Gastrocnemius medialis (tissue), 4 donors: Measurements from ENCODE around the gene GIGYF2. TPM values are rescaled to one million over a fixed set of nuclear protein-coding genes. Genes with fewer than 3 reads are reported as not detected.

Source experiments
- ATAC-seq, 2 donors: fragments of 150-250 bp; one replicate each; pipeline ENCODE4 v1.9.1; 2016
- DNase-seq, 2 donors: peaks; one replicate each; pipeline ENCODE4 v3.0.0-alpha.2; 2019
- H3K27ac ChIP-seq, 4 donors: fragments of 200-600 bp; sonication (generic); 1 replicate in 1 of 4; 2 replicates in 3 of 4; pipeline ENCODE4 v1.5.1; 2016 to 2018; ENCODE audit warnings: mild to moderate bottlenecking in 2 of 4, moderate library complexity in 1 of 4
- H3K27me3 ChIP-seq, 3 donors: fragments of 200-600 bp; sonication (generic) in 2 of 3; 1 replicate in 1 of 3; 2 replicates in 2 of 3; pipeline versions ENCODE4 v1.5.1 to v1.6.0; 2016 to 2019; ENCODE audit warnings: mild to moderate bottlenecking in 1 of 3, moderate library complexity in 1 of 3
- H3K36me3 ChIP-seq, 2 donors: fragments of 200-600 bp; sonication (generic) in 1 of 2; one replicate each; pipeline ENCODE4 v1.5.1; 2017 to 2018
- H3K4me1 ChIP-seq, 2 donors: fragments of 200-600 bp; sonication (generic) in 1 of 2; one replicate each; pipeline ENCODE4 v1.5.1; 2016 to 2017; ENCODE audit warnings: mild to moderate bottlenecking in 2 of 2
- H3K4me3 ChIP-seq, 4 donors: fragments of 200-600 bp; sonication (generic) in 3 of 4; 1 replicate in 1 of 4; 2 replicates in 3 of 4; pipeline ENCODE4 v1.5.1; 2016 to 2019; ENCODE audit warnings: mild to moderate bottlenecking in 2 of 4
- H3K9me3 ChIP-seq, 3 donors: fragments of 200-600 bp; sonication (generic) in 2 of 3; 1 replicate in 1 of 3; 2 replicates in 2 of 3; pipeline ENCODE4 v1.5.1; 2016 to 2019
- CTCF ChIP-seq, 5 experiments: fragments of 450-650 bp in 3 of 5; fragments of 200-600 bp in 2 of 5; sonication (generic) in 2 of 5; IDR thresholded peaks in 4 of 5; conservative IDR thresholded peaks in 1 of 5; 1 replicate in 4 of 5; 2 replicates in 1 of 5; pipeline ENCODE4 v1.5.1; 2016 to 2019; ENCODE audit warnings: antibody characterized with exemption in 5 of 5, mild to moderate bottlenecking in 3 of 5, moderate library complexity in 3 of 5
- POLR2A ChIP-seq, 2 donors: fragments of 450-650 bp; IDR thresholded peaks; one replicate each; pipeline ENCODE4 v1.6.1; 2017; ENCODE audit warnings: antibody characterized with exemption in 2 of 2, mild to moderate bottlenecking in 2 of 2, moderate library complexity in 2 of 2
- in situ Hi-C, 4 donors: fragments of 200-750 bp; cut with MboI; loops; one replicate each; pipeline versions ENCODE4 v1.15.0 to v1.8.0; 2017; ENCODE audit warnings: low sequenced_read_pairs in 4 of 4
- intact Hi-C: fragments of 100-400 bp; cut with DNase I; formaldehyde crosslinking; loops from one replicate; pipeline ENCODE4 v1.15.1; 2023; ENCODE audit warnings: low total_unique reads
- total RNA-seq, 4 donors: library from RNA; depleted of rRNA; stranded (reverse); fragments of >200 nt; gene quantifications; one replicate each; pipeline versions ENCODE4 v1.1.0 to v1.2.3, GENCODE V29; 2016

GIGYF2 gene
- total RNA-seq, 4 donors from 2014 or later, result 55.7 to 87.8 (median 66.1) TPM

DNA sequence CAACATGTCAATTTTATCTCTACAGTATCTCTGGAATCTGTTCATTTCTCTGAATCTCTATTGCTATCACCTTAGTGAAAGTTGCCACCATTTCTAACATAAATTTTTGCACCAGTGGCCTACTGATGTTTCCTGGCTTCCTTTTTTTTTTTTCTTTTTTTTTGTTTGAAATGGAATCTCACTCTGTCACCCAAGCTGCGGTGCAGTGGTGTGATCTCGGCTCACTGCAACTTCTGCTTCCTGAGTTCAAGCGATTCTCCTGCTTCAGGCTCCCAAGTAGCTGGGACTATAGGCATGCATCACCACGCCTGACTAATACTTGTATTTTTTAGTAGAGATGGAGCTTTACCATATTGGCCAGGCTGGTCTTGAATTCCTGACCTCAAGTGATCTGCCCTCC, 44.2 kb downstream of the GIGYF2 start:
- intact Hi-C loops, result no loop called here

DNA sequence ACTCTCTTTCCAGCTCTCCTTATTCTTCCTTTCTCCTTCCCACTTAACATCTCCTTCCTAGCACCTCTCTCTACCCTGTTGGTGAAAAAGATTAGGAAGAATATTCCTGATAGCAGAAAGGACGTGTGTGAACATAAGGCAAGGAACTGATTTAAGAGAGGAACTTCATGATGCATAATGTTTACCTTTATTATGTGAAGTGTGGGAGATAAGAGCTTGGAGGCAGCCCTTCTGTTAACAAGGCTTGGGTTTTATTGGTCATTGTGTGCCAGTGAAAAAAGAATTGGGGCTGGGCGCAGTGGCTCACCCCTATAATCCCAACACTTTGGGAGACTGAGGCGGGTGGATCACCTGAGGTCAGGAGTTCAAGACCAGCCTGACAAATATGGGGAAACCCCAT, 44.8 kb downstream of the GIGYF2 start:
- no peak overlapping the region for H3K4me3 ChIP-seq
- no peak for DNase-seq
- no peaks in the 10 kb centered on the region for H3K27me3 ChIP-seq
- no peak for ATAC-seq
- H3K4me1 ChIP-seq, result peaks cover 0 to 4% of the 10 kb centered on the region in 2 donors
- H3K27ac ChIP-seq, result no peak overlapping the region
- H3K36me3 ChIP-seq, result peaks cover 0 to 14% of the 10 kb centered on the region in 2 donors
- intact Hi-C loops, result no loop called here
- in situ Hi-C loops, result no loop called here
- H3K9me3 ChIP-seq, result no peaks in the 10 kb centered on the region
- TF ChIP-seq CTCF (IDR thresholded peaks at IDR 0.05 in 4 of 5, conservative IDR thresholded peaks at IDR 0.05 in 1 of 5), result no peak
- no peak for TF ChIP-seq POLR2A (IDR thresholded peaks at IDR 0.05)

More for the DNA sequence above, 44.2 kb downstream of the GIGYF2 start:
- Histone ChIP-seq H3K9me3 (no peaks in the 10 kb centered on the region), H3K4me1 (peaks cover 0 to 4% of the 10 kb centered on the region in 2 donors), H3K36me3 (peaks cover 0 to 14% of the 10 kb centered on the region in 2 donors), H3K27ac (no peak overlapping the region), H3K27me3 (no peaks in the 10 kb centered on the region), H3K4me3 (no peak overlapping the region)
- in situ Hi-C loops, result no loop called here
- no peak for ATAC-seq
- DNase-seq, result no peak
- TF ChIP-seq POLR2A (IDR thresholded peaks at IDR 0.05) (no peak), CTCF (IDR thresholded peaks at IDR 0.05 in 4 of 5, conservative IDR thresholded peaks at IDR 0.05 in 1 of 5) (no peak)

DNA sequence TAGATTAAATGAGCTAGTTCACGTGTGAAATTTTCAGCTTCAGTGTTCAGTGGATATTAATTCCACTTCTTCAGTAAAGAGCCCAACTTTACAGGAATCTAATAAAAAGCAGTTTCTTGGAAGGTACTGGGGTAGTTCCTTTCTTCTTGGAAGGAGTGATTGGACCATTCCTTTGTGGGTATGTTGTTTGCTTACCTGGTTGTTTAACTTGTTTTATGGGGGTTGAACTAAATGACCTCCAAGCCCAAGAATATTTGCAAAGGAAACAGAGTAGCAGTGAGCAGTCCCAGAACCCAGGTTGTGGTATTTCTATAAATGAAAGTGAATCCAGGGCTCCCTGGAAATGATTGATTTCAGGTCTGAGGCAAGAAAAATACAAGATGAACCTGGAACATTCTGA, 47.8 kb downstream of the GIGYF2 start:
- Histone ChIP-seq H3K4me3 (no peak overlapping the region), H3K36me3 (peaks cover 0 to 32% of the 10 kb centered on the region in 2 donors), H3K9me3 (no peaks in the 10 kb centered on the region), H3K4me1 (peaks cover 0 to 4% of the 10 kb centered on the region in 2 donors), H3K27me3 (no peaks in the 10 kb centered on the region), H3K27ac (no peak overlapping the region)
- ATAC-seq (no peak), DNase-seq (no peak)
- in situ Hi-C loops, result no loop called here
- intact Hi-C loops, result no loop called here
- TF ChIP-seq POLR2A (IDR thresholded peaks at IDR 0.05) (no peak), CTCF (IDR thresholded peaks at IDR 0.05 in 4 of 5, conservative IDR thresholded peaks at IDR 0.05 in 1 of 5) (no peak)

DNA sequence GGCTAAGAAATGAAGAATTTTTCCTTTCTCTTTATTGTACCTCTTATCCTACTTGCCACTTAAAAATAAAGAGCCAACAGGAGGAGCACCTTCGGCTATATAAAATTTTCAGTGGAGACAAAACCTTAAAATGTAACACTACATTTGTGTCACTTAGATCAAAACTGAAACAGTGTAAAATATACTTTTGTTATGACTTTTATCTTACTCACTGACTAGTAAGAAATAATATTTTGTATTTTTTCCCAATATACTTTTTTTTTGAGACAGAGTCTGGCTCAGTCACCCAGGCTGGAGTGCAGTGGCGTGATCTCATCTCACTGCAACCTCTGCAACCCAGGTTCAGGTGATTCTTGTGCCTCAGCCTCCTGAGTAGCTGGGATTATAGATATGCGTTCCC, 50.9 kb downstream of the GIGYF2 start:
- Histone ChIP-seq H3K4me1 (no peaks in the 10 kb centered on the region), H3K36me3 (peaks cover 0 to 50% of the 10 kb centered on the region in 2 donors), H3K9me3 (no peaks in the 10 kb centered on the region), H3K27me3 (no peaks in the 10 kb centered on the region), H3K27ac (no peak overlapping the region), H3K4me3 (no peak overlapping the region)
- DNase-seq, result no peak
- TF ChIP-seq CTCF (IDR thresholded peaks at IDR 0.05 in 4 of 5, conservative IDR thresholded peaks at IDR 0.05 in 1 of 5), result no peak
- no peak for TF ChIP-seq POLR2A (IDR thresholded peaks at IDR 0.05)
- no peak for ATAC-seq
- intact Hi-C loops, result no loop called here
- in situ Hi-C loops, result no loop called here

- no peak overlapping the region for H3K27ac ChIP-seq
- ATAC-seq (no peak), DNase-seq (no peak)
- in situ Hi-C loops, result no loop called here
- intact Hi-C loops, result no loop called here
- H3K27me3 ChIP-seq, result no peaks in the 10 kb centered on the region
- peaks cover 0 to 50% of the 10 kb centered on the region in 2 donors for H3K36me3 ChIP-seq
- TF ChIP-seq CTCF (IDR thresholded peaks at IDR 0.05 in 4 of 5, conservative IDR thresholded peaks at IDR 0.05 in 1 of 5) (no peak), POLR2A (IDR thresholded peaks at IDR 0.05) (no peak)
- no peaks in the 10 kb centered on the region for H3K4me1 ChIP-seq
- no peak overlapping the region for H3K4me3 ChIP-seq
- H3K9me3 ChIP-seq, result no peaks in the 10 kb centered on the region
Observed at GRCh38 chr2:232749331-232749730, 52.2 kb downstream of the GIGYF2 start.
